Measurements from ENCODE around the gene ADK.
A peak's percentile ranks its signal among the peaks of the same experiment; 100 is the strongest.
"Not testable (repeated sequence)": the region's sequence is repeated elsewhere in the genome, so short reads cannot be mapped to it uniquely, and the experiment has no call there.

The ADK gene

DNA sequence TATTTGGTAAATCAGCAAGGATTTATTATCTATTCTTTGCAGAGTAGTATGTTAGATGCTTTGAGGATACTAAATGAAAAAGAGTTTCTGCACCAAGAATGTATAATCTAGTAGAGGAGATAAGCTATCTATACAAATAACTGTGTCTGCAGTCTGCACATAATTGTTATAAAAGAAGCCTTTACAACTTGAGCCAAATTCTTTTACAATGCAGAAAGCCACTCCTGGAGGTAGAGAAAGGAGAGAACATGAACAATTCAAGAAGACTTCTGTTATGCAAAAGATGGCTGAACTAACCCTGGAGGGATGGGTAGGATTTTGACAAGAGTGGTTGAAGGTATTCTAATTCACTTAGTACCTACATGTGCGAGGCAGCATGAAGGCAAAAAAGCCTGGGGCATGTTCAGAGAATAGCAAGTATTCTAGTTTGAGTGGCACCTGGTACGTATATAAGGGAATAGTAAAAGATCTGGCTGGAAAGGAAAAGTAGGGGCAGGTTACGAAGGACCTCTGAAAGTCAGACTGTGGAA lies 424.2 kb downstream of the ADK start:
- DNase-seq, result no peak

DNA sequence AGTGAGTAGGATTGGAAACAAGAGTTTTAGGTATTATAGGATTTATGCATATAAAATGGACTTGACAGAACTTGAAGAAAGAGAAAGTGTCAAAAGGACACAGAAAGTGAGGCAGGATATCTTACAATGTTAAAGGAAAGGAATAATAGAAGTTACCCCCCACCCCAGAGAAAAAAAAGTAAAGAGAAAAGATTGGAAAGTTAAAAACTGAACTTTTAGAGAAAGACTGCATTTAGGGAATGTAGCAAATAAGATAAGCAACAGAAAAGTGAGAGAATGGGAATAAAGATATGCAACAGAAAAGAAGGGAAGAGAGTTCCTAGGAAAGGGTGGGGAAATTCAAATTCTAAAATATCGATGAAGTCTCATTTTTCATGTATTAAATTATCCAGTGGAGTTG lies 424.9 kb downstream of the ADK start:
- no peak for DNase-seq

DNA sequence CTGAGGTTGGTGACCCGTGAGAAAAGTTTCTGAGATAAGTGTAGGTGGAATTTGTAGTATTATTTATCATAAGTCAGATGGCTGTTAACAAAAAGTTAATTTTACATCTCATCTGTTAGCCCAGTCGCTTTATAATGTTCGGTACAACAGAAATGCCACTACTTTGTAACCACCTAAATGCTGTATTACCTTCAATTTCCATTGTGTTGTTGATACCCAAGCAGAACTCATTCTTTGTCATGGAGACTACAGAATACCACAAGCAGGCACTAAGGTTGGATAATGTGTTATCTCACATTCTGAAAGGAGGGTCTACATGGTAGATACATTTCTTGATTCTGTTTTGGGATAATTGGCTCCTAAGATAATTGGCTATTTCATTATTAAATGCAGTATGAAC lies 425.6 kb downstream of the ADK start:
- DNase-seq, result no peak

DNA sequence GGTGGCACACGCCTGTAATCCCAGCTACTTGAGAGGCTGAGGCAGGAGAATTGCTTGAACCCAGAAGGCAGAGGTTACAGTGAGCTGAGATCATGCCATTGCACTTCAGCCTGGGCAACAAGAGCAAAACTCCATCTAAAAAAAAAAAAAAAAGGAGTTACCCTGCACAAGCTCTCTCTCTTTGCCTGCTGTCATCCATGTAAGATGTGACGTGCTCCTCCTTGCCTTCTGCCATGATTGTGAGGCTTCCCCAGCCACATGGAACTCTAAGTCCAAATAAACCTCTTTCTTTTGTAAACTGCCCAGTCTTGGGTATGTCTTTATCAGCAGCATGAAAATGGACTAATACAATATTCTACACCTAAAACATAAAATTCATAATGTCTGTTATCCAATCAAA lies 429.4 kb downstream of the ADK start:
- not testable (repeated sequence) for DNase-seq

DNA sequence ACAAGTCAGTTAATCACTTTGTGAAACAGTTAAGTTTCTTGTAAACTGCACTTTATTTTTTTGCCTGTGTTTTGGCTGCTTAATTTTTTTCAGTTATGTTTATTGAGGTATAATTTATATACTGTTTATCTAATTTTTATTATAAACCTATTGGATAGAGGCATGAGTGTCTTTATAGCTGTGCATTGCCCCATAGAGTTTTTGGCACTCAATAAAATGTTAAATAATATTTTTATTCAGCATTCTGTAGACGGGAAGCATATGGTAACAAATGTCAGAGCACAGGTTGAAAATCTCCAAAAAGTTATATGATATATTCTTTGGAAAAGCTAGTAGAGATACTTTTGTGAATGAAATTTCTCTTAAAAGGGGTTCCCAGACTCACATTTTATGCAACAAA lies 431.5 kb downstream of the ADK start:
- DNase-seq, result no peak

DNA sequence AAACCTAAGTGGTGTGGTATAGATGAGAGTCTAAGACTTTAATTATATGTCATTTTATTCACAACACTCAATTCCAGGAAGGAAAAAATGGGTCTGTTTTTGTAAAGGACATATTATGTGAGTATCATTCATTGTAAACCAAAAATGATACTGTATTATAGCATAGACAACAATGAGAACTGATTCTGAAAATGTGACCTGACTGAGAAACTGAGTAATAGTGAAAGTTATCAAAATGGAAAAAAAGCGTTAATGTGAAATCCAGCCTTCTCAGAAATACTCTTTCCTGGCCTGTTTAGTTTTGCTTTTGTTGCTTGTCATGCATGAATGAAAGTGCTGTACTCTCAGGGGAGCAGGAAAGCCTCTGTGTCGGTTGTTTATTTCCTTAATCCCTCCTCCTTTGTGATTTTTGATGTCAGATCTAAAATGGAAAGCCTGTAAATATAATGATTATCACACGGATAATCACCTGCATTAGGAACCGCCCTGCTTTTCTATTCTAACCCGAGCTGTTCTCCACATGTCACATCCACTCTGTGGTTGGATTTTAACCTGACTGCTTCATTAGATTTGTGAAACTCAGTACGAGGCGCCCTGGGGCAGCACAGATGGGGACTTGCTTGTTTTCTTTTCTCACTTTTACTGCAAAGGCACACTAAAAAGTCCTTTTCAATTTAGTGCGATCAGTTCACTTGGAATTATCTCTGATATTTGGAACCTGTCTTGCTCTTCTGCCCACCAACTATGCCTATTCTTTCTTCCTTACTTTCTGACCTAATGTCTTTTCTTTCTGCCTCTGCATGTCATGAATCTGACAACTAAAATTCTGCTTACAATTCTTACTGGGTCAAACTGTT lies 434.4 kb downstream of the ADK start:
- DNase-seq, result peak; percentile 66

DNA sequence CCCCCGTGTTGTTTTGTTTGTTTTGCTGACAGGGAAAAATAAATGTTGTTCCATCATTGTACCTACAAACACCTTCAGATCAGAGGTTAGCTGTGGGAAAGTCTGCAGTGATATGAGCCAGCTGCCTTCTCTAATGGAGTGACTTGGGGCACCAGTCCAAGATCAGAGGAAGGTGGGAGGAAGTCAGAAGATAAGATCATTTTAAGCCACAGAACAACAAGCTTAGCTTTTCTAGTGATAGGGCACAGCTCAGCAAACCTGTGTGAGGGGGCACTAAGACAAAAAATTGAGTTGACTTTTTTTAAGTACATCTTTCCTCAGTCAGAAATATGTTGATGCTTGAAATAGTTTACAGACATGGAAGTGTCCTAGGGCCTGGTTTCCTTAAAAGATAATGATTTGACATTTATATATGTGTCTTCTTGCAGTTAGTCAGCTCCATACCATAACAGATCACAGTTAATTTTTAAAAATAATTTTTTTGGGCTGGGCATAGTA lies 435.1 kb downstream of the ADK start:
- peak; percentile 45 for DNase-seq

DNA sequence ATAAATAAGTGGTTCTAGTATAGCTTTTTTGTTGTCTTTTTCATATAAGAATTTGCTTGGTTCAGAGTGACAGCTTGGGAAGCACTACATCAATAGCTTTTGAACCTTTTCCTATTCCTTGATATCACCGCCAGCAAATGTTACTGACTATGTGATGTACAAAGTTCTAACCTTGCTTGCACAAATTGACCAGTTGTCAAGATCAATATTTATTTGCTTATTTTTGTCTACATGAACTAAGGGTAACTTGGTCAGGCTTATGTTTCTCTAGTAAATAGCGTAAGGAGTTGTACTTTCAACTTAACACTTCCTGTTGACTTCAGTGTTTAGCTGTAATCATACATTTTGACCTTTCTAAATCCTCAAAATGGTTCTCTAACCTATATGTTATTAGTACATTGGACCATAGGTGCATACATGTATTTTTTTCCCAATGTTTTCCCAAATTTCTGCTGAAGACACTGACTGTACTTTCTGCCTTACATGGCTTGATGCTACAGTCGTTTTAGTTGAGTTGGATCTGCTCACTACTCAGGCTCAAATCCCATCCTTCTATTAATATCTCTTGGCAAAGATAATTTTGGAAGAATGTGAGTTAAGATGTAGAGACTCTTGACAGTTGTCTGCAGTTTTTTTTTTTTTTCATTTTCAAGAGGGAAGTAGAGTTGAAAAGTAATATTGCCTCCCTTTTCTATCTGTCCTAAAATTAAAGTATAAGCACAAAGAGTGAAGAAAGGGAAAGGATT lies 436.3 kb downstream of the ADK start:
- no peak for DNase-seq

DNA sequence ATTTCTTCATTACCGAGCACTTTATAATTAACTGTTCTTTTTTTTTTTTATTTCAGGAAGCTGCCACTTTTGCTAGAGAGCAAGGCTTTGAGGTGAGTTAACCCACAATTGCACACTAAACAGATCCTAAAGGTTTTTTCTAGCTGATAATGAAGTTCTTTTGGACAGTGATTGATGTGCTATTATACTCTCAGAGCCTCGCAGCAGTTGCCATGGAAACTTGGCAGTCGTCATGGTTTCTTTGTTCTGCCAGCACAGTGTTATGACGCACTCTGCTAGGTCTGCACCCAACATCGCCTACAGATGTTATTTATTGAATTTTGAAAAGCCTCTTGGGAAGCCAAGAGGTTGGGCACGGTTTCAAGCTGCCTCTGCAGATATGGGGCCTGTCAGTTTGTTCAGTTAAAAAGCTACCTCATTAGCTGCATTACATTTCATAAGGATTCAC lies 438.2 kb downstream of the ADK start:
- DNase-seq, result peak; percentile 83

DNA sequence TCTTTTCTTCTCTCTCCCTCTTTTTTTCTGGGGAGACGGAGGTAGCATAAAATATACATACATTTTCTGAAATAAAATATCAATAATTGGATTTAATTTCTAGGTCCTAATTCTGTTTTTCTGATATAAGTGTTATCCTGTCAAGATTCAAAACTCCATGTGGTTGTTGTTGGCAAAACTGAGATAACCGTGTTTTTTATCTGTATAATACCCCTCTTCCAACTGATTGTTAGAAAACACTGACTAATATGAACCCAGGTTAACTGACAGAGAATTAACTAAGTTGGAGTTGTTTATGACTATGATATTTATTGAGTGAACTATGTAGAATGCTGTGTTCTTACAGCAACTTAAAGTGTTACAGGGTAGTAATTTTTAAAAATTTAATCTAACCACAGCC lies 438.8 kb downstream of the ADK start:
- DNase-seq, result no peak

DNA sequence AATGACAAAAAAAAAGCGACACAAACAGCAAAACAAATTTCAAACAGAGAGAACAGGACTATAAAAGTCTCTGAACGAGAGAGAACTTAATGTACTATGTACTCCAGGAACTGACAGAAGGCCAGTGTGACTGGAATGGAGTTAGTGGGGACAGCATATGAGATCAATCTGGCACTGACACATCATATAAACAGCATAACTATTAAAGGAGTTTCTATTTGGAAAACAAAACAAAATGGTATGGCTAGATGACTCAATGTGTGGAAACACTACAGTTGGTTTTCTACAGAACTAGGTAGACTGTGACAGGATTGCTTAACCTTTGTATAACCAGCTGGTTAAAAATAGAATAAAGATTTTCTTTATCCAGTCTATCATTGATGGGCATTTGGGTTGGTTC lies 442.4 kb downstream of the ADK start:
- no peak for DNase-seq

DNA sequence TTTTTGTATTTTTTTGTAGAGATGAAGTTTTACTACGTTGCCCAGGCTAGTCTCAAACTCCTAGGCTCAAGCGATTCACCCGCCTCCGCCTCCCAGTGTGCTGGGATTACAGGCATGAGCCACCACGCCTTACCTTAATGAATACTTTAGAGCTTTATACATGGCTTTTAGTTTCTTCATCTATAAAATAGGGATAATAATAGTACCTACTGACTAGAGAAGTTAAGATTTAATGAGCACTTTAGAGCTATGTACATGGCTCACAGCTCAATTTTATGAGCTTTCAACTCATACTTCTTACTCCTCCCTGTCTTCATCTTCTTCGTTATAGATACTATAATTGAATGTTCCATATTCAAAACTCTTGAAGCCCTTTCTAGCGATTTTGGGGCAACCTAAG lies 445.7 kb downstream of the ADK start:
- DNase-seq, result no peak

DNA sequence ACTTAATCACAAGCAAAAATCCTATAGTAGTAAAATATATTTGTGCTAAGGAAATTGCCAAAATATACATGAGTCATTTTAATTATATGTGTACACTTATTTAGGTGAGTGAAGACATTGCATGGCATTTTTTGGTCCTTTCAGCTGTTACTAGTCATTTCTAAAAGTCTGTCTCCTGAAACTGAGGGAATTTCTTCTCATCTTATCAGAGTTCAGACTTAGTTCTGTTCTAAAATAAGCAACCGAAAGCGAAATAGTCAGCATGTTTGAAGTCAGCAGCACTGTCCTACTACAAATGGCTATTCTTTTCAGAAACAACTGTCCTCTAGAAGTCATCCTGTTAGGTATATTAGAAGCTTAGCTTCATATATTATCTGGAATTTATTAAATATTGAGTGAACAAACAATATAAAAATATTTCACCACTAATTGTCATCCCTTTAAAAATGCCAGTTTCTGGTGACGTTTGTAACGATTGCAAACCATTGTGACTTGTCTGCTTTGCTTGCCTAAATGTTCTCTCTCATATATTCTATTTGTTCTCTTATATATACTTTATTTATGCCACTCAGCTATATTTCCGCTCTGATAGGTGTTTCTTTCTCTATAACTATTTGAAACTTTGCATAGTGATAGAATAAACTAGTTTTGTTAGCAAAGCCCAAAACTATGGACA lies 448.0 kb downstream of the ADK start:
- DNase-seq, result no peak

DNA sequence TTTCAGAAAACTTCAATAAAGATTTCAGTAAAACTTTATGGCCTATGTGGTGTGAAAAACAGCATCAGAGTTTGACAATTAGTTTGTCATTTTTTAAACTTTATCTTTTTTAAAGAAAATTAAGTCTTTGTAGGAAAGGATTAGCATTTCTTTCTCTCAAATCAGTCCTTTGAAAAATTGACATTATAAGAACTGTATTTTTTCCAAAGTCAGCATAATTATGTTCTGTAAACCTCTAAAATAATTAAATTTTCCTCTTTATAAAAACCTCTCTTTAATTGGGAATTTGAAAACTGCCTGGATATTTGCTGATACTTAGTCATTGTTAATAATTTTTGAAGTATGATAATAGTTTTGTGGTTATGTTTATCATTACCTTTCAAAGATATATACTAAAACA lies 448.7 kb downstream of the ADK start:
- DNase-seq, result no peak

DNA sequence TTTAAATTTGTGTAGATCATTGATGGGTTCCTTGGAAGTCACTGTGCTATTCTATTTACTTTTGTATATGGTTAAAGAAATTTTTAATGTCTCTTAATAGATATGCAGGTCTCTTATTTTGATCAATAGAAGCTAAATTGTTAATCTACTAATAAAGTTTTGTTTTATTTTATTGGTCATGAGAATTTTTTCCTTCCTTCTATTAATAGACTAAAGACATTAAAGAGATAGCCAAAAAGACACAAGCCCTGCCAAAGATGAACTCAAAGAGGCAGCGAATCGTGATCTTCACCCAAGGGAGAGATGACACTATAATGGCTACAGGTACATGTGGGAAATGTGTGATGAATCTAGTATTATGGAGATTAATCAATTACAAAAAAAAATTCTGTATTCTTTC lies 449.1 kb downstream of the ADK start:
- DNase-seq, result no peak

DNA sequence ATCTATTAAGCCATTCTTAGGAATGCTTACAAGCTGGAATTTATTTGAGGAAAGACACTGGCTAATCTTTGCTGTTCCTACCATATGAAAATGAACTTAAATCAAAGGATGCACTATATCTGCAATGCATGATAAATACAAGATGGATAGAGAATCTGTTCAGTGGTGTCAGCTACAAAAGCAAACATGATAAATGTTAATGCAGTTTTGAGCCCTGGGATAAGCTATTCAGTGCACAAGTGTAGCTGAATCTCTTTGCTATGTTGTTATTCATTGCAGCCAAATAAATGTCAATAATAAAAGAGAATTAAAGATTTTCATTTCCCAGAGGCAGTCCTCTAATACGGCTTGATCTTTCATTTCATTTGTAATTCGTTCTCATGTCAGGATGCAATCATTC lies 451.6 kb downstream of the ADK start:
- DNase-seq, result no peak

DNA sequence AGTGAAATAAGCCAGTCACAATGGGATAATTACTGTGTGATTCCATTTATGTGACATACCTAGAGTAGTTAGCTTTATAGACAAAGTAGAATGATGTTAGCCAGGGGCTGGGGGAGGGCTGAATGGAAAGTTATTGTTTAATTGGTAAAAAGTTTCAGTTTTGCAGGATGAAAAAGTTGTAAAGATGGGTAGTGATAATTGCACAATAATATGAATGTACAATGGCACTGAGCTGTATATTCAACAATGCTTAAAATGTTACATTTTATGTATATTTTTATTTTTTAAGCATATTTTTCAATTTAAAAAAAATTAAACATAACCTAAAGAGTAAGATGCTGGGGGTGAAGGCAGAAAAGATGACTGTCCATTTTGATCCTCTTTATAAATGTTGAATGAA lies 459.3 kb downstream of the ADK start:
- no peak for DNase-seq

DNA sequence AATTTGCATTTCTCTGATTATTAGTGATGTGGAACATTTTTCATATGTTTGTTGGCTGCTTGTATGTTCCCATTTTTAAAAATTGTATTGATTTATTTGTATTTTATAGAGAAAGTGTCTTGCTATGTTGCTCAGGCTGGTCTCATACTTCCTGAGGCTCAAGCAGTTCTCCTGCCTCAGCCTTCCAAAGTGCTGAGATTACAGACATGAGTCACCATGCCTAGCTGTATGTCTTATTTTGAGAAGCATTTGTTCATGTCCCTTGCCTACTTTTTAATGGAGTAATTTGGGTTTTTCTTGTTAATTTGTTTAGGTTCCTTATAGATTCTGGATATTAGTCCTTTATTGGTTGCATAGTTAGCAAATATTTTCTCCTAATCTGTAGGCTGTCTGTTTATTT lies 461.2 kb downstream of the ADK start:
- no peak for DNase-seq

DNA sequence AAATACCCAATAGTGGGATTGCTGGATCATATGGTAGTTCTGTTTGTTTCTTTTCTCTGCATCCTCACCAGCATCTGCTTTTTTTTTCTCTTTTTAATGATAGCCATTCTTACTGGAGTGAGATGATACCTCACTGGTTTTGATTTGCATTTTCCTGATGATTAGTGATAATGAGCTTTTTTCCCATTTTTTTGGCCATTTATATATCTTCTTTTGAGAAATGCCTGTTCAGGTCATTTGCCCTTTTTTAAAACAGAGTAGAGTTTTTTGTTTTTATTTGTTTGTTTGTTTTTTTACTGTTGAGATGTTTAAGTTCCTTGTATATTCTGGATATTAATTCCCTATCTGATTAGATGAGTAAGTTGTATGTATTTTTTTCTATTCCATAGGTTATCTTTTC lies 469.6 kb downstream of the ADK start:
- DNase-seq, result no peak

DNA sequence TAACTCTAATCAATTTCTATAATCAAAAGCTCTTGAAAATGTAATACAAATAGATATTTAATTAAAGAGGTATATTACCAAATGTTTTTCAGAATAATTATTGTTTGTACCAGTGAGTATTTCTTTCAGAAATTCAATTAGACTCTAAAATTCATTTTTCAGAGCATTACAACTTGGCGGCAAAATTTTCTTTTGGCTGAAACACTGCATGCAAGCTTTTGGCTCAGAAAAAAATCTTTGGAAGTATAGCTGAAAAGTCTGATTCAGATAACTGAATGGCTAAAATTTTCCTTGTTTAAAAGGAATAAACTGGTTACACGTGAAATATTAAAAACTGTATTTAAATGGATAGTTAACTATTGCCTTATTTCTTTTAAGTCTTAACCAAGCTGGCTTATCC lies 472.8 kb downstream of the ADK start:
- DNase-seq, result no peak

DNA sequence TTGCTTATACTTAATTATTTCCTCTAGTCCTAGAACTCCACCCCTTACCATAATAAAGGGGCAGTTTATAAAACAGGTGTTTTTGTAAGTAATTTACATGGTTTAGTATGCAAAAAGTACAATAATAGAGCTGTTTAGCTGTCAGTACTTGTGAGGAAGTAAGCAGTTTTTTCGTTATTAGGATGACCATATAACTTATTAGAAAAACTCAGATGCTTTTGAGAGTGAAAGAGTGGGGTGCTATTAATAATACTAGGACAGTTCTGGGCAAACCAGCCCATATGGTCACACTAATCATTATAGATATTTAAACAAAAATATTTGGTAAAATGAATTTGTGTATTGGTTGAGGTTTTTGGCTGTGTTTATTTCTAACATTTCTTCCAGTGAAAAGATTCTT lies 473.5 kb downstream of the ADK start:
- no peak for DNase-seq

DNA sequence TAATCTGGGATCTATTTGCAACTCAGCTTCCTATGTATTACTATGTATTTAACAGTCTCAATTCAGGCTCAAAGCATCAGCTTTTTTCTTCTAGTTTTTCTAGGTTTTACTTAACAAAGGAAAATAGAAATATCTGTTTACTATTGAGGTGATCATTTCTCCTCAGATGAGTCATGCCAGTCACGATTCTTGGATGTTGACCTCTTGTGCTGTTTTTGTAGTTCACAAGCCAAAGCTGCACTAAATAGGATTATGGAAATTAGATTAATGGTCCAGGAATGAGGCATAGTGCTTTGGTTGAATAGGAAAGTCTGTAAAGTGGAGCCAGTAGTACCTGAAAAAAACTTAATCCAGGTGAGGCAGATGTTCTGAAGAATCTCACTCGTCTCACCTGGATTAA lies 477.1 kb downstream of the ADK start:
- no peak for DNase-seq

DNA sequence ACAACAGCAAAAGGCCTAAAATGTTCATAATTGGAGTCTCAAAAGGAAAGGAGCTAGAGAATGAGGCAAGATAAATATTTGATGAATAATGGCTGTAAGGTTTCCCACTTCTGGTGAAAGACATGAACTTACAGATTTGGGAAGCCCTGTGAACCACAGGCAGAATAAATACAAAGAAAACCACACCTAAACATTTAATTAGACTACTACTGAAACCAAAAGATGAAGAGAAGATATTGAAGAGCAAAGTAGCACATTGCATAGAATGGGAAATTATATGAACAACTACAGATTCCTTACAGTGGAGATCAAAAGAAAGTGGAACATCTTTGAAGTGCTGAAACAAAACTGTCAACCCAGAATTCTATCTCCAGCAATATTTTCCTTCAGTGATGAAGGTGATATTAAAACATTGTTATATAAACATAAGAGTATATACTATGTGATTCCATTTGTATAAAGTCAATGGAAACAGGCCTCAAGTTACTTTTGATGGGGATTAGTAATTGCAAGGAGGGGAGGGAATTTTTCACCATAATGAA lies 484.0 kb downstream of the ADK start:
- DNase-seq, result no peak

All from activated naive CD4-positive, alpha-beta T cell treated with Interleukin-2 at 50 U/mL for 16 hours (primary cell).